NCI-H2196 (cell line): ENCODE results near the gene PRAMEF17.
"Not testable (repeated sequence)": the region's sequence is repeated elsewhere in the genome, so short reads cannot be mapped to it uniquely, and the experiment has no call there.

Experiments
- DNase-seq: peaks from one replicate; lab custom pipeline; 2025; ENCODE audit not compliant: unreplicated experiment; lab: John Stamatoyannopoulos, UW

PRAMEF17 gene

DNA sequence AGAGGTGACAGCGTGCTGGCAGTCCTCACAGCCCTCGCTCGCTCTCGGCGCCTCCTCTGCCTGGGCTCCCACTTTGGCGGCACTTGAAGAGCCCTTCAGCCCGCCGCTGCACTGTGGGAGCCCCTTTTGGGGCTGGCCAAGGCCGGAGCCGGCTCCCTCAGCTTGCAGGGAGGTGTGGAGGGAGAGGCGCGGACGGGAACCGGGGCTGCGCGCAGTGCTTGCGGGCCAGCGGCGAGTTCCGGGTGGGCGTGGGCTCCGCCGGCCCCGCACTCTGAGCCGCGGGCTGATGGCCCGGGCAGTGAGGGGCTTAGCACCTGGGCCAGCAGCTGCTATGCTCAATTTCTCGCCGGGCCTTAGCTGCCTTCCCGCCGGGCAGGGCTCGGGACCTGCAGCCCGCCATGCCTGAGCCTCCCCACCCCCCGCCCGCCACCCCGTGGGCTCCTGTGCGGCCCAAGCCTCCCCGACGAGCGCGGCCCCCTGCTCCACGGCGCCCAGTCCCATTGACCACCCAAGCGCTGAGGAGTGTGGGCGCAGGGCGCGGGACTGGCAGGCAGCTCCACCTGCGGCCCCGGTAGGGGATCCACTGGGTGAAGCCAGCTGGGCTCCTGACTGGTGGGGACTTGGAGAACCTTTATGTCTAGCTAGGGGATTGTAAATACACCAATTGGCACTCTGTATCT lies 49.8 kb downstream of the PRAMEF17 start:
- DNase-seq, result not testable (repeated sequence)
